OCI-LY7 (cell line): ENCODE measurements around the gene ZNF628.

Experiments
- EZH2phosphoT487 ChIP-seq: fragments of 200-600 bp; sonication (generic); IDR thresholded peaks from 2 replicates; pipeline ENCODE4 v1.6.1; 2018; ENCODE audit warnings: low read depth, borderline replicate concordance, mild to moderate bottlenecking, mixed run types, antibody characterized with exemption, low read length, moderate library complexity, mixed read lengths
- TF ChIP-seq, protein P1 (sequence below): fragments of 200-600 bp; sonication (generic); conservative IDR thresholded peaks from 2 replicates; pipeline ENCODE4 v1.5.1; 2014; ENCODE audit warnings: mild to moderate bottlenecking, antibody characterized with exemption, low read length, moderate library complexity, mixed read lengths

DNA sequence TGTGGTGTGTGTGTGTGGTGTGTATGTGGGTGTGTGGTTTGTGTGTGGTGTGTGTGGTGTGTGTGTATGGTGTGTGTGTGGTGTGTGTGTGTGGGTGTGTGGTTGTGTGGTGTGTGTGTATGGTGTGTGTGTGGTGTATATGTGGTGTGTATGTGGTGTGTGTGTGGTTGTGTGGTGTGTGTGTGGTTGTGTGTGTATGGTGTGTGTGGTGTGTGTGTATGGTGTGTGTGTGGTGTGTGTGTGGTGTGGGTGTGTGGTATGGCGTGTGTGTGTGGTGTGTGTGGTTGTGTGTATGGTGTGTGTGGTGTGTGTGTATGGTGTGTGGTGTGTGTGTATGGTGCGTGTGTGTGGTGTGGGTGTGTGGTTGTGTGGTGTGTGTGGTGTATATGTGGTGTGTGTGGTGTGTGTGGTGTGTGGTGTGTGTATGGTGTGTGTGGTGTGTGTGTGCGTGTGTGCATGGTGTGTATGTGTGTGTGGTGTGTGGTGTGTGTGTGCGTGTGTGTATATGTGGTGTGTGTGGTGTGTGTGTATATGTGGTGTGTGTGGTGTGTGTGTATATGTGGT lies 42.0 kb upstream of the ZNF628 start:
- TF ChIP-seq, protein P1, sequence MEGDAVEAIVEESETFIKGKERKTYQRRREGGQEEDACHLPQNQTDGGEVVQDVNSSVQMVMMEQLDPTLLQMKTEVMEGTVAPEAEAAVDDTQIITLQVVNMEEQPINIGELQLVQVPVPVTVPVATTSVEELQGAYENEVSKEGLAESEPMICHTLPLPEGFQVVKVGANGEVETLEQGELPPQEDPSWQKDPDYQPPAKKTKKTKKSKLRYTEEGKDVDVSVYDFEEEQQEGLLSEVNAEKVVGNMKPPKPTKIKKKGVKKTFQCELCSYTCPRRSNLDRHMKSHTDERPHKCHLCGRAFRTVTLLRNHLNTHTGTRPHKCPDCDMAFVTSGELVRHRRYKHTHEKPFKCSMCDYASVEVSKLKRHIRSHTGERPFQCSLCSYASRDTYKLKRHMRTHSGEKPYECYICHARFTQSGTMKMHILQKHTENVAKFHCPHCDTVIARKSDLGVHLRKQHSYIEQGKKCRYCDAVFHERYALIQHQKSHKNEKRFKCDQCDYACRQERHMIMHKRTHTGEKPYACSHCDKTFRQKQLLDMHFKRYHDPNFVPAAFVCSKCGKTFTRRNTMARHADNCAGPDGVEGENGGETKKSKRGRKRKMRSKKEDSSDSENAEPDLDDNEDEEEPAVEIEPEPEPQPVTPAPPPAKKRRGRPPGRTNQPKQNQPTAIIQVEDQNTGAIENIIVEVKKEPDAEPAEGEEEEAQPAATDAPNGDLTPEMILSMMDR: no peak
- no peak for TF ChIP-seq EZH2phosphoT487
